ENCODE measurements around the gene CLCN6. TPM values are rescaled to one million over a fixed set of nuclear protein-coding genes. Genes with fewer than 3 reads are reported as not detected.

CLCN6 gene
- total RNA-seq, 1 donor from 2014 or later: 42.9 TPM

DNA sequence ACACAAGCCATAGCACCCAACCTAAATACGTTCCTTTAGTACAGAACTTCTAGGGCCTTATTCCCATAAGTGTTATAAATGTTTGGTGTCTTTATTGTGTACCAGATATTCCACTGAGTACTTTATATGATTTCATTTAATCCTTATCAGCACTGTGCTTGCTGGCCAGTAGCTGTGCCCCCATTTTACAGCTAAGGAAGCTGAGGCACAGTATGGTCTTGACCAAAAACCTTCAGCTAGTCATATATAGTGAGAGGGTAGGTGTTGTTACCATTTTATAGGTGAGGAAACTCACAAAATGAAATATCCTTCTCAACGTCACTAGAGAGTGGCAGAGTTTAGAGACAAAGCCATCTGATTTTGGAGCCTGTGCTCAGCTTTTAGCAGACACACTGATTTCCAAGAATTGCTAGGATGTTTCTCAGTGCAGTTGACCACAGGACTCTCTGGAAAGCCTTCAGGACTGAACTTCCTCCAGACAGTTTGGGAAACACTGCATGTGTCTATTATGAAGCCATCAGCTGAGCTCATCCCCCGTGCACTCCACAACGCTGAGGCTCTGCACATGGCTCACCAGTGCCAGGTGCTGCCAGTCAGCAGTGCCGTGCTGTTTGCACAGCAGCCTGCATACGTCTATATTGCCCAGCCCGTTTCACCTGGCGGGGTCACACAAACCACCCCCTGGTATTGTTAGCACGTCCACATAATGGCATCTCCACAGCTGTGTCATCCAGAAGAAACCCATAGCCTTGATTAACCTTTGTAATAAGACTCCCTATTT is 26.1 kb downstream of the CLCN6 start:
- Mint-ChIP-seq H3K4me1 (ENCODE audit: unreplicated experiment) (no peaks in the 10 kb centered on the region), H3K36me3 (ENCODE audit: low read depth, unreplicated experiment) (peaks cover 47% of the 10 kb centered on the region)
- no peak for DNase-seq (ENCODE audit: low spot score)

DNA sequence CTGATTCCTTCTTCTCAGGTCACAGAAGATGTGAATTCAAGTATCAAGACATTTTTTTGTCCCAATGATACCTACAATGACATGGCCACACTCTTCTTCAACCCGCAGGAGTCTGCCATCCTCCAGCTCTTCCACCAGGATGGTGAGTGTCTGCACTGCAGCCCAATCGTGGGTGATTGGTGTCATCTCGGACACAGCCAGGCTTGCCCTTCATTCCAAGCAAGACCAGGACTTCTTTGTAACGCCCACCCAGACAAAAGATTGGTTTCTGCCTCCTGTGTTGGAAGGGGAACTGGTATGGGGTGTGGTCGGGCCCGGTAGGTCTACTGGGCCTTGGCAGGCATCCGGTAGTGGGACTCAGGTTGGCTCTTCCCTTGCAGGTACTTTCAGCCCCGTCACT is 27.5 kb downstream of the CLCN6 start:
- peaks cover 11% of the 10 kb centered on the region for H3K27me3 Mint-ChIP-seq (ENCODE audit: unreplicated experiment)
- no peaks in the 10 kb centered on the region for H3K9me3 Mint-ChIP-seq (ENCODE audit: unreplicated experiment)
- no peak for TF ChIP-seq CTCF (IDR thresholded peaks at IDR 0.05; ENCODE audit: unreplicated experiment)
- H3K4me3 Mint-ChIP-seq (ENCODE audit: unreplicated experiment): no peak overlapping the region
- no peak for DNase-seq (ENCODE audit: low spot score)
- no peaks in the 10 kb centered on the region for H3K4me1 Mint-ChIP-seq (ENCODE audit: unreplicated experiment)
- H3K27ac Mint-ChIP-seq (ENCODE audit: unreplicated experiment): no peak overlapping the region
- H3K36me3 Mint-ChIP-seq (ENCODE audit: low read depth, unreplicated experiment): peaks cover 46% of the 10 kb centered on the region

More for the DNA sequence above, 26.1 kb downstream of the CLCN6 start:
- H3K4me3 Mint-ChIP-seq (ENCODE audit: unreplicated experiment): no peak overlapping the region
- no peaks in the 10 kb centered on the region for H3K9me3 Mint-ChIP-seq (ENCODE audit: unreplicated experiment)
- no peak for TF ChIP-seq CTCF (IDR thresholded peaks at IDR 0.05; ENCODE audit: unreplicated experiment)
- H3K27ac Mint-ChIP-seq (ENCODE audit: unreplicated experiment): no peak overlapping the region
- H3K27me3 Mint-ChIP-seq (ENCODE audit: unreplicated experiment): peaks cover 9% of the 10 kb centered on the region

GRCh38 chr1:11833900-11834299 is 27.9 kb downstream of the CLCN6 start:
- Mint-ChIP-seq H3K9me3 (ENCODE audit: unreplicated experiment) (no peaks in the 10 kb centered on the region), H3K4me1 (ENCODE audit: unreplicated experiment) (peaks cover 2% of the 10 kb centered on the region), H3K36me3 (ENCODE audit: low read depth, unreplicated experiment) (peaks cover 46% of the 10 kb centered on the region), H3K4me3 (ENCODE audit: unreplicated experiment) (peak overlapping the region; percentile 71), H3K27me3 (ENCODE audit: unreplicated experiment) (peaks cover 11% of the 10 kb centered on the region), H3K27ac (ENCODE audit: unreplicated experiment) (no peak overlapping the region)
- DNase-seq (ENCODE audit: low spot score): no peak
- TF ChIP-seq CTCF (IDR thresholded peaks at IDR 0.05; ENCODE audit: unreplicated experiment): no peak

DNA sequence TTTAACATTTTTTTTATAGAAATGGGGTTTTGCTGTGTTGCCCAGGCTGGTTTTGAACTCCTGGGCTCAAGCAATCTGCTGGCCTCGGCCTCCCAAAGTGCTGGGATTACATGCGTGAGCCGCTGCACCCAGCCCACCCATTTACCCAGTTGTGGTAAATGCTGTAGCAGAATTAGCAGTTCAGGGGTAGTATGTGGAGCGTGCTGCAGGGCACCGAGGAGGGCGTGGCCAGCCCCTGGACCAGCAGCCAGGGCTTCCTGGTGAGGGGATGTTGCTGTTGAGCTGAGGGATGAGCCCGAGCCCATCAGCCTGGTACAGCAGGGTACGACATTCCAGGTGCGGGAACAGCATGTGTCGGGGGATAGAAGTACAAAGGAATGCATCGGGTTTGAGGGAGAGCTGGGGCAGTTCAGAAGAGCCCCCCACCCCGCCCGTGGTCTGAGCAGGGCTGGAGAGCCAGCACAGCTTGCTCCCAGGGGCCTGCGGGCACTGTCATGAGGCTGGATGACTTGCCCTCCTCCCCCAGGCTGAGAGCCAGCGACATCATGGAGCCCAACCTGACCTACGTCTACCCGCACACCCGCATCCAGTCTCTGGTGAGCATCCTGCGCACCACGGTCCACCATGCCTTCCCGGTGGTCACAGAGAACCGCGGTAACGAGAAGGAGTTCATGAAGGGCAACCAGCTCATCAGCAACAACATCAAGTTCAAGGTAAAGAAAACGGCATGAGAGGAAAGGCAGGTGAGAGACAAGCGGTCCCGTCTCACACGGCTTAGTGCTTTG is 29.6 kb downstream of the CLCN6 start:
- H3K27ac Mint-ChIP-seq (ENCODE audit: unreplicated experiment): peak overlapping the region; percentile 11
- no peak for DNase-seq (ENCODE audit: low spot score)
- no peak for TF ChIP-seq CTCF (IDR thresholded peaks at IDR 0.05; ENCODE audit: unreplicated experiment)
- peaks cover 2% of the 10 kb centered on the region for H3K4me1 Mint-ChIP-seq (ENCODE audit: unreplicated experiment)
- H3K4me3 Mint-ChIP-seq (ENCODE audit: unreplicated experiment): peak overlapping the region; percentile 39
- H3K36me3 Mint-ChIP-seq (ENCODE audit: low read depth, unreplicated experiment): peaks cover 45% of the 10 kb centered on the region
- H3K9me3 Mint-ChIP-seq (ENCODE audit: unreplicated experiment): no peaks in the 10 kb centered on the region
- peaks cover 11% of the 10 kb centered on the region for H3K27me3 Mint-ChIP-seq (ENCODE audit: unreplicated experiment)

All from endothelial cell (in vitro differentiated cells).